DMS79 treated with DMSO at 0.1 percent for 48 hours (cell line): ENCODE results near the gene NME5.
A peak's percentile ranks its signal among the peaks of the same experiment; 100 is the strongest.

Experiments used
- DNase-seq: peaks from one replicate; lab custom pipeline; 2025; lab: John Stamatoyannopoulos, UW

NME5 gene

GRCh38 chr5:138132543-138132942 is 6.7 kb downstream of the NME5 start:
- no peak for DNase-seq

- no peak for DNase-seq
These were observed 9.9 kb downstream of the NME5 start for GRCh38 chr5:138129347-138129746.

GRCh38 chr5:138128334-138128733 is 10.9 kb downstream of the NME5 start:
- no peak for DNase-seq

GRCh38 chr5:138115254-138115653 is 24.0 kb downstream of the NME5 start:
- no peak for DNase-seq

GRCh38 chr5:138111937-138112336 is 27.3 kb downstream of the NME5 start:
- no peak for DNase-seq

GRCh38 chr5:138111181-138111580 is 28.0 kb downstream of the NME5 start:
- no peak for DNase-seq

- peak; percentile 5 for DNase-seq
These were observed 28.8 kb downstream of the NME5 start for GRCh38 chr5:138110266-138110963.

- peak; percentile 1 for DNase-seq
These were observed 29.6 kb downstream of the NME5 start for GRCh38 chr5:138109463-138110265.

GRCh38 chr5:138107213-138107612 is 32.0 kb downstream of the NME5 start:
- no peak for DNase-seq

- DNase-seq = no peak
These were observed 33.5 kb downstream of the NME5 start for GRCh38 chr5:138105709-138106108.

- no peak for DNase-seq
These were observed 36.0 kb downstream of the NME5 start for GRCh38 chr5:138103319-138103637.

- no peak for DNase-seq
These were observed 36.5 kb downstream of the NME5 start for GRCh38 chr5:138102454-138103318.

- no peak for DNase-seq
These were observed 42.0 kb downstream of the NME5 start for GRCh38 chr5:138096997-138097828.

GRCh38 chr5:138096363-138096762 is 42.9 kb downstream of the NME5 start:
- DNase-seq = no peak

GRCh38 chr5:138095100-138095907 is 43.9 kb downstream of the NME5 start:
- DNase-seq = no peak

GRCh38 chr5:138093036-138093435 is 46.2 kb downstream of the NME5 start:
- no peak for DNase-seq

GRCh38 chr5:138092301-138092700 is 46.9 kb downstream of the NME5 start:
- DNase-seq = no peak

- DNase-seq = no peak
These were observed 47.5 kb downstream of the NME5 start for GRCh38 chr5:138091685-138092084.

GRCh38 chr5:138083702-138084101 is 55.5 kb downstream of the NME5 start, which contains the start of gene WNT8A:
TSS of gene WNT8A (plus strand) at chr5:138084033. CDS start at chr5:138084128, 95 bp downstream.
- DNase-seq = no peak

GRCh38 chr5:138082033-138082432 is 57.2 kb downstream of the NME5 start:
- DNase-seq = no peak
